ENCODE results near the gene CHAF1B. TPM values are rescaled to one million over a fixed set of nuclear protein-coding genes. Genes with fewer than 3 reads are reported as not detected.

Gene CHAF1B
- total RNA-seq (2014; rRNA removed; shearing (Covaris generic)) = 9.3 and 10.9 TPM in 2 replicates

DNA sequence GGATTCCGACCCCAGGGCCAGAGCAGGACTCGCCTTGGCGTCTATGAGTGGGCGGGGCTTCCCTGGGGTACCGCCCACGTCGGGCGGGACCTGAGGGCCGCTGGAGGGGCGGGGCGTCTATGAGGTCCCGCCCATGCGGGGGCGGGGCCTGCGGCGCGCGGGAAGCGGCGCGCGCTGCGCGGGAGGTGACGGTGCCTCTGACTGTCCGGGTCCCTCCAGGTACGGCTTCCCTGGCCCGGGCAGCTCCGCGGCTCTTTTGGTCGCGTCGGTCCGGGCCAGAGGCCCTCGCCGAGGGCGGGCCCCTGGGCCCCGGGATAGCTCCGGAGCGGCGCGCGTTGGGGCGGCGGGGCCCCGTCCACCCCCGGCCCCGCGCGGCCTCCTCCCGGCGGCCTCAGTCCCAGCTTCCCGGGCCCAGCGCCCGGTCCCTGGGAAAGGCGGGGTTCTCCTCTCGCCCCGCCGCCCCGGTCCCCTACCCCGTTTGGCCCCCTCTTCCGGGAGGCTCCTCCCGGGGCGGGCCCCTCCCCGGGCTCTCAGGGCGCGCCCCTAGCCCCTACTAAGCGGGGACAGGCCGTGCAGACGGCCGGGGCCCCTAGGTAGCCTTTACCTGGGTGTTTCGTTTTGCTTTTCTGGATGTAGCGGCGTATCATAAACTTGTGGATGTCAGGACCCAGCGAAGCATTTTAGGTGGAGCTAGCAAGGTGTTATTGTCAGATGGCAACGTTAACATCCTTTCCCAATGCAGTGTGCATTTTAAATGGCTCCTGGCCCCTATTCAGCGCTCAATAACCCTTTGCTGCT is at the start of gene CHAF1B:
CHAF1B (plus strand) TSS at position 160 of the 798 bp plus-strand sequence. CDS start 745 bp downstream, outside the sequence.

Small RNAs within 50 kb of the gene (small RNA-seq; reads per million reads assigned to genes)
- gene ATP5MFP1 = not detected

Other genes with a start within 250 kb of the CHAF1B start
- gene DOP1B, start 228.6 kb upstream of the CHAF1B start, total RNA-seq (2014; rRNA removed; shearing (Covaris generic)) = 1.0 and 2.4 TPM in 2 replicates
- gene MORC3, start 65.2 kb upstream of the CHAF1B start, total RNA-seq (2014; rRNA removed; shearing (Covaris generic)) = 16.9 and 17.4 TPM in 2 replicates
- not detected in 2 replicates for gene CLDN14, start 94.7 kb downstream of the CHAF1B start, total RNA-seq (2014; rRNA removed; shearing (Covaris generic))

All from A375 (cell line).